Activated CD8-positive, alpha-beta T cell treated with anti-CD3 and anti-CD28 coated beads for 36 hours (primary cell): ENCODE results near the gene VSX1. TPM values are rescaled to one million over a fixed set of nuclear protein-coding genes. Genes with fewer than 3 reads are reported as not detected.
A peak's percentile ranks its signal among the peaks of the same experiment; 100 is the strongest.

Experiments
- ATAC-seq: fragments of 200-7000 bp; cut with Tn5 transposase; one replicate; pipeline ENCODE4 v1.10.0; 2021; ENCODE audit warnings: mild to moderate bottlenecking, moderate library complexity
- CTCF ChIA-PET: fragments of 350-600 bp; sonication (Branson Sonifier 250); formaldehyde crosslinking; loops from one replicate; lab custom pipeline; 2021; ENCODE audit warnings: antibody characterized with exemption; lab: Charles Lee
- POLR2A ChIA-PET: fragments of 350-600 bp; sonication (Branson Sonifier 250); formaldehyde crosslinking; loops from one replicate; lab custom pipeline; 2021; ENCODE audit warnings: antibody characterized with exemption; lab: Charles Lee
- DNase-seq: peaks from one replicate; pipeline ENCODE4 v3.0.0-alpha.2; 2020
- H3K27ac Mint-ChIP-seq: one replicate; pipeline ENCODE4 v1.8.0; 2021; ENCODE audit warnings: mild to moderate bottlenecking, mixed read lengths
- H3K27me3 Mint-ChIP-seq: one replicate; pipeline ENCODE4 v1.8.0; 2021; ENCODE audit warnings: mixed read lengths
- H3K36me3 Mint-ChIP-seq: one replicate; pipeline ENCODE4 v1.8.0; 2021; ENCODE audit warnings: low read depth, mixed read lengths
- H3K4me1 Mint-ChIP-seq: one replicate; pipeline ENCODE4 v1.8.0; 2021; ENCODE audit warnings: low read depth, mixed read lengths
- H3K4me3 Mint-ChIP-seq: one replicate; pipeline ENCODE4 v1.8.0; 2021; ENCODE audit warnings: mild to moderate bottlenecking, moderate library complexity, mixed read lengths
- H3K9me3 Mint-ChIP-seq: one replicate; pipeline ENCODE4 v1.8.0; 2021; ENCODE audit warnings: mixed read lengths
- CTCF ChIP-seq: fragments of 200-600 bp; IDR thresholded peaks from one replicate; pipeline ENCODE4 v1.8.0; 2022; ENCODE audit warnings: antibody characterized with exemption, mild to moderate bottlenecking
- intact Hi-C: fragments of 100-400 bp; cut with micrococcal nuclease; formaldehyde crosslinking; loops from one replicate; pipeline ENCODE4 v1.10.0; 2022
- total RNA-seq, 2 experiments: library from RNA; stranded (reverse); gene quantifications; one replicate each; pipeline ENCODE4 v1.2.3, GENCODE V29; 2021

The VSX1 gene
- total RNA-seq, 2 experiments from 2014 or later = not detected

DNA sequence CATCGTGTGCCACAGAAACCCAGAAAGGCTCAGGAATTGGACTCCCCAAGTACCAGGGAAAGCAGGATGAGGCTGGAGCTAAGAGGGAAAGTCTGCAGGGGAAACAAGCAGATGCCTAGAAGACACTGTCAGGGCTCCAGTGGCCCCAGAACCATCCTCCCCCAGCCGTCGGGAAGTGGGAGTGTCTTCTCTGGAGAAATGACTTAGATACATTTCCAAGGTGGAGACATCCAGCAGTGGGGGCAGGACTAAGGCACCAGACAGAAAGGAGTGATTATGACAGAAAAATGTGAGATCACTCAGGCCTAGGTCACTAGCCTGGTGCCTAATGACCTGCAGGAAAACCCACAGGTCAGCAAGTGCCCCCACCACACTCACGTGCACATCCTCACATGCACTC is 36.0 kb upstream of the VSX1 start:
- Mint-ChIP-seq H3K27ac (no peak overlapping the region), H3K36me3 (no peaks in the 10 kb centered on the region)

GRCh38 chr20:25116739-25117458 is 35.0 kb upstream of the VSX1 start:
- Mint-ChIP-seq H3K27ac (no peak overlapping the region), H3K4me3 (no peak overlapping the region), H3K27me3 (no peaks in the 10 kb centered on the region), H3K4me1 (no peaks in the 10 kb centered on the region), H3K36me3 (no peaks in the 10 kb centered on the region), H3K9me3 (no peaks in the 10 kb centered on the region)
- no peak for TF ChIP-seq CTCF
- ChIA-PET CTCF (no interaction called here), POLR2A (interaction anchor here (1.3 kb wide), 1 partner anchor 15 kb away, joined by 5 read pairs; no protein-coding TSS in a partner anchor)
- DNase-seq (no peak), ATAC-seq (no peak)
- intact Hi-C loops = no loop called here

More for the DNA sequence above, 36.0 kb upstream of the VSX1 start:
- intact Hi-C loops = no loop called here
- TF ChIP-seq CTCF = no peak
- Mint-ChIP-seq H3K9me3 (no peaks in the 10 kb centered on the region), H3K4me1 (no peaks in the 10 kb centered on the region), H3K4me3 (no peak overlapping the region), H3K27me3 (no peaks in the 10 kb centered on the region)
- DNase-seq (no peak), ATAC-seq (no peak)
- CTCF ChIA-PET = no interaction called here
- POLR2A ChIA-PET = interaction anchor here (0.7 kb wide), 1 partner anchor 122 kb away, joined by 3 read pairs; no protein-coding TSS in a partner anchor

GRCh38 chr20:25103526-25103925 is 21.6 kb upstream of the VSX1 start:
- POLR2A ChIA-PET = no interaction called here
- intact Hi-C loops = no loop called here
- no peak overlapping the region for H3K4me3 Mint-ChIP-seq
- peaks cover 14% of the 10 kb centered on the region for H3K4me1 Mint-ChIP-seq
- no peak overlapping the region for H3K27ac Mint-ChIP-seq
- ATAC-seq = no peak
- H3K9me3 Mint-ChIP-seq = no peaks in the 10 kb centered on the region
- no peak for DNase-seq
- H3K36me3 Mint-ChIP-seq = no peaks in the 10 kb centered on the region
- H3K27me3 Mint-ChIP-seq = peaks cover 3% of the 10 kb centered on the region
- CTCF ChIA-PET = no interaction called here
- no peak for TF ChIP-seq CTCF

- no peaks in the 10 kb centered on the region for H3K27me3 Mint-ChIP-seq
- no peak overlapping the region for H3K27ac Mint-ChIP-seq
- CTCF ChIA-PET = no interaction called here
- DNase-seq = no peak
- H3K9me3 Mint-ChIP-seq = no peaks in the 10 kb centered on the region
- POLR2A ChIA-PET = interaction anchor here (0.6 kb wide), 1 partner anchor 60 kb away, joined by 3 read pairs; no protein-coding TSS in a partner anchor
- H3K4me3 Mint-ChIP-seq = no peak overlapping the region
- no peaks in the 10 kb centered on the region for H3K36me3 Mint-ChIP-seq
- ATAC-seq = no peak
- intact Hi-C loops = no loop called here
- no peak for TF ChIP-seq CTCF
- H3K4me1 Mint-ChIP-seq = peaks cover 20% of the 10 kb centered on the region
These were observed 19.0 kb upstream of the VSX1 start for GRCh38 chr20:25100914-25101313.

DNA sequence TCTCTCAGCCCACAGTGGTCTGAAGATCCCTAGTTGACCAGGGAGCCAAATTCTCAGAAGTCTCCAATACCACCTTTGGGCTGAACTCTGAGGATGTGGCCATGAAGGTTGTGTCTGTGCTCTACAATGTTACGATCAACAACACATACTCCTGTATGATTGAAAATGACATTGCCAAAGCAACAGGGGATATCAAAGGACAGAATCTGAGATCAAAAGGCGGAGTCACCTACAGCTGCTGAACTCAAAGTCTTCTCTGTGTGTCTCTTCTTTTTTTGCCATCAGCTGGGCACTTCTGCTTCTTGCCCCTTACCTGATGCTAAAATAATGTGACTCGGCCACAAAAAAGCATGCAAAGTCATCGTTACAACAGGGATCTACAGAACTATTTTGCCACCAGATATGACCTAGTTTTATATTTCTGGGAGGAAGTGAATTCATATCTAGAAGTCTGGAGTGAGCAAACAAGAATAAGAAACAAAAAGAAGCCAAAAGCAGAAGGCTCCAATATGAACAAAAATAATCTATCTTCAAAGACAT is 17.7 kb upstream of the VSX1 start:
- H3K4me1 Mint-ChIP-seq = peaks cover 20% of the 10 kb centered on the region
- no peaks in the 10 kb centered on the region for H3K9me3 Mint-ChIP-seq

More for the DNA sequence above, 17.7 kb upstream of the VSX1 start:
- Mint-ChIP-seq H3K27ac (no peak overlapping the region), H3K4me3 (no peak overlapping the region), H3K27me3 (no peaks in the 10 kb centered on the region), H3K36me3 (no peaks in the 10 kb centered on the region)
- ChIA-PET CTCF (interaction anchor here (0.7 to 0.9 kb wide), 2 partner anchors 9 to 15 kb away, joined by 3 read pairs; no protein-coding TSS in a partner anchor), POLR2A (interaction anchor here (0.6 kb wide), 1 partner anchor 128 kb away, joined by 4 read pairs; no protein-coding TSS in a partner anchor)
- no peak for TF ChIP-seq CTCF
- intact Hi-C loops = no loop called here
- DNase-seq (no peak), ATAC-seq (peak; percentile 42)
